Muscle of arm (tissue), 12 donors: ENCODE results near the gene TCERG1L. TPM values are rescaled to one million over a fixed set of nuclear protein-coding genes. Genes with fewer than 3 reads are reported as not detected.

Experiments used
- DNase-seq: peaks from one replicate; pipeline ENCODE4 v3.0.0-alpha.2; 2013
- polyA plus RNA-seq, 12 donors: library from polyadenylated mRNA; unstranded; fragments of 120-200 nt; gene quantifications; one replicate each; pipeline ENCODE4 v1.2.1, GENCODE V29; 2013; ENCODE audit not compliant: insufficient read length in 12 of 12

TCERG1L gene
- polyA plus RNA-seq, 12 donors, result 0.07 to 3.0 (median 0.19) TPM; not detected in 2

DNA sequence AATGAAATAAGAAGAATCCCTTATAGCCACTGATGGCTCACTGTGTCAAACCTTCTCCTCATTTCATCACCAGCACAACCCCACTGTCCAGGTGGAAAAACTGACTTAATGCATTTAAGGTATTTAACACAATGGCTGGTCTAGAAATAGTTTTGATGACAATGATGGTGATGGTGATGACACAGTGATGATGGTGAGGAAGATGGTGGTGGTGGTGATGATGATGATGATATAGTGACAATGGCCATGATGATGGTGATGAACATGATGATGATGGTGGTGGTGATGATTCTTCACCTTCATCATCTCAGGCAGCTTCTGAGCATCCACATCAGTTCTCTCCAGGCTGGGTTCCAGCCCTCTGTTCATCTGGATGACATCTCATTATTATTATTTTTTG is 186.6 kb downstream of the TCERG1L start:
- no peak for DNase-seq

DNA sequence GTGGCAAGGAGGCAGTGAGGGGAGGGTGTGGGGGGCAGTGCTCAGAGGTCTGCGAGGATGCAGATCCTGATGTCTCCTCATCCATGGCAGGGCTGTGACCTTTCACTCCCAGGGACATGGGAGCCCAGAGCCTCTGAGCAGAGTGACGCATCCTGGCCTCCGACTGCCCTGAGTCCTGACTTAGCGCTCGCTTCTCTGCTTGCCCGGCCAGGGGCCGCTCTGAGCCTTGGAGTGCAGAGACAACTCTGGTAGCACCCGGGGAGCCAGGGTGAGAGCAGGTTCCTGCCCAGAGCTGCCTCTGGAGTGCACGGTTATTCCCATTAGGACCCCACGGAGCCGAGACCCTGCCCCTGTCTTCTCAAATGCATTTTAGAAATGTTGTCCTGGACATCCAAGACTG is 188.0 kb downstream of the TCERG1L start:
- DNase-seq, result no peak

GRCh38 chr10:131121511-131122035 is 189.9 kb downstream of the TCERG1L start:
- DNase-seq, result no peak

GRCh38 chr10:131119626-131120355 is 191.7 kb downstream of the TCERG1L start:
- DNase-seq, result no peak

DNA sequence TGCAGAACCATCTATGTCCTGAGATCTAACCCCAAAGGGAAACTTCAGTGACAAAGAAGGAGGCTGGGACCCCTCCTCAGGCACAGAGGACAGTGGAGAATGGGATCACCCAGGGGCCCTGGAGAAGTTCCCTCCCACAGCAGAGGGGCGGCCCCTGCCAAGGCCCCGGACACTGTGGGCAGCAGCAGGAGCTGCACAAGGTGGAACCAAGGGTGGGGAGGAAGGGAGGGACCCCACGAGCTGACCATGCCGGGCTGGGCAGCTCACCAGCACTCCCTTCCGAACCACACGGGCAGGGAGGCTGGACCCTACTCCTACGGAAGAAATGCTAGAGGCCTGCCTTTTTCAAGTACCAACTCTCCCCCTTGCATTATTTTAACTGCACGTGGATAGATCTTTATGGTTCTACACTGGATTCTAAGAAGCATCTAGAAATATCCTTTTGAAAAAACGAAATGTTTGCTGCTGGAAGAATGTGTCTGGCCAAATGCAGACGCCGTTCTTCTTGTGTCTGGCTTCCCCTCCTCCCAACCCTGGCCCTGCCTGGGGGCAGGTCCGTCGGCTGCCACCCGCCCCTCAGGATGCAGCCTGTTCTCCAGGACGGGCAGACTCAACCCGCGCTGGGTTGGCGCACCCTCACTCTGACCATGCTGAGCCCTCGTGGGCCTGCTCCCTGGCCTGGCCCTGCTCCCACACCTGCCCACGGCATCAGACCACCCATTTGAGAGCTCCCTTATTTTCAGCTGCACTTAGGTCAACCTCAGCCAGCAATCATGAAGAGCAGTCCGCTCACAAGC is 193.9 kb downstream of the TCERG1L start:
- no peak for DNase-seq

DNA sequence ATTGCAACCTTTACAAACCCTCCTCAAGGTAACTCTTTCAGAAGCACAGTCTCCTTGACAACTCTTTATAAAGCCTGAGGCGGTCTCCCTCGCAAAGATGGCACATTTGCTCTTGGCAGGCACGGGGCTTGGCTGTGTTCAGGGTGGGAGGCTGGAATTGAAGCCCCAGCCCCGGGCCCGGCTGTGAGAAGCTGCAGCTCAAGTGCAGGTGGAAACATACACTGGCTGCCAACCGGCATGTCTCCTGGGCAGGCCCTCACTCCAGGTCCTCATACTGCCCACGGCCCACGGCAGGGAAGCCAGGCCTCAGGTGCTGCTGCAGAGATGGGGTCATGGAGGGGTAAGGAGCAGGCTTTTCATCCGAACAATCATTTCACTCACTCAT is 194.5 kb downstream of the TCERG1L start:
- no peak for DNase-seq

- DNase-seq, result no peak
Observed at GRCh38 chr10:131116216-131116990, 195.1 kb downstream of the TCERG1L start.

DNA sequence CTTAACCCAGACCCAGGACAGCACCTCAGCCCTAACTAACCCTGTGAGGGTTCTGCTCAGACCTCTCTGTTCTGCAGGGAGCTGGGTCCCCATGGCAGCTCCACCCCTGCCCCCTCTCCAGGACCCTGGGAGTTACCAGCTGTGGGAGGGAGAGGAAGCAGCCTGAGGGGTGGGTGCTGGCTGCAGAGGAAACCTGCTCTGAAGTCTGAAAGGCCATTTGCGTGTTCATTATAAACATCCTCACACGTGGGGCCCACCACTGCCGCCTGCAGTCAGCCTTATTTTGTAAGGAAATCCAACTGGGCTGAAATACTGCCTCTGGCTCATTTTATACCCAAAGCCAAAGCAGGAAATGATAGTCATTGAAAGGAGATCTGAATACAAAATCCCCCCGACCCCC is 195.7 kb downstream of the TCERG1L start:
- DNase-seq, result no peak

- DNase-seq, result no peak
Observed at GRCh38 chr10:131115321-131115720, 196.2 kb downstream of the TCERG1L start.

GRCh38 chr10:131114846-131115245 is 196.7 kb downstream of the TCERG1L start:
- DNase-seq, result no peak

DNA sequence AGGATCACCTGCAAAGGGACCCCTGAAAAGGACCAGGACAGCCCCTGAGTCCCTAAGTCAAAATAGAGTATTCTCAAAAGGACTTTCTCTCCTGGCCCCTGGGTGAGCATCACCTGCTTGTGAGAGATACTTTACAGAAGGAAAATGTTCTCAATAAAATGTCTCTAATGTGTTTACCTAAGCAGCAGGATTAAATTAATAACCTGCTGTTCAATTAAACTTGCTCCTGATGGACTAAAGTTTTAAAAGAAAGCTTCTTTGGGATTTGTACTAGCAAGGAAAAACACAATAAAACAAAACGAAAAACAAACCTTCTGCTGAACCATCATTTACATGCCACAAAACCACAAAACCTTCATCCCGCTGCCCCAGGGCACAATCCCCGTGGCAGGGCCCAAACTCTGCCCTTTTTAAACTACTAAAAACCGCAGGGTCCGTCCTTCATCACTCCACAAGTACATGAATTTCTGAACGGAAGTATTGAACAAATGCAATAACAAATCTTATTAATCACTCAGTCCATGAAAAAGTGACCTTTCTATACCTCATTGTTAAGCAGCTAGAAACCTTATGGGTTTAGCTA is 197.7 kb downstream of the TCERG1L start:
- no peak for DNase-seq

GRCh38 chr10:131113165-131113564 is 198.4 kb downstream of the TCERG1L start:
- DNase-seq, result no peak

- no peak for DNase-seq
Observed at GRCh38 chr10:131112691-131113090, 198.8 kb downstream of the TCERG1L start.

DNA sequence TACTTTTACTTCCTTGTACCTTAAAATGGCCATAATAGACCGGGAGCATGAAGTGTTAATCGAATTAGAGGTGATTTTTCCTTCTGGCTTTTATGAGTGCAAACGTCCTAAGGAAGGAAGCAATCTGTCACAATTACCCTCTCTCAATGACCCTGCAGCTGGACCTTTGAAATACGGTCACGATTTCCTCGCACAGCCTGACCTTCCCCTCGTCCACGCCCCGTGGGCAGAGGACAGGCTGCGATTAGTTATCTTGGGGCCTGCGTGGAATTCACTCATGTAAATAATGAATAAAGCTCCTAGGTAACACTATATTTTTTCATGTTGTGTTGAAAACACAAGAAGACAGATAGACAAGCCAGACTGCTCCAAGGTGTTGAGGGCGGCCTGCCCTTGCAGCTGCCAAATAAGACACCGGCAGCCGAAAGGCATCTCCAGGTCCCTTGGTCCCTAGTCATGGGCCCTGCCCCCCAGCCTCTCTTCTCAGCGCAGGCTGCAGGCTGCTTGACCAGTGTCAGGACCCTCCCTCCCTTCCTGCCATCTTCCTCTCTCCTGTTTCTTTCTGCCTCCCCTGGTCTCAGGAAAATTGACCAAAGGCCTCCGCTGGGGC is 199.9 kb downstream of the TCERG1L start:
- no peak for DNase-seq

GRCh38 chr10:131111007-131111406 is 200.5 kb downstream of the TCERG1L start:
- no peak for DNase-seq

DNA sequence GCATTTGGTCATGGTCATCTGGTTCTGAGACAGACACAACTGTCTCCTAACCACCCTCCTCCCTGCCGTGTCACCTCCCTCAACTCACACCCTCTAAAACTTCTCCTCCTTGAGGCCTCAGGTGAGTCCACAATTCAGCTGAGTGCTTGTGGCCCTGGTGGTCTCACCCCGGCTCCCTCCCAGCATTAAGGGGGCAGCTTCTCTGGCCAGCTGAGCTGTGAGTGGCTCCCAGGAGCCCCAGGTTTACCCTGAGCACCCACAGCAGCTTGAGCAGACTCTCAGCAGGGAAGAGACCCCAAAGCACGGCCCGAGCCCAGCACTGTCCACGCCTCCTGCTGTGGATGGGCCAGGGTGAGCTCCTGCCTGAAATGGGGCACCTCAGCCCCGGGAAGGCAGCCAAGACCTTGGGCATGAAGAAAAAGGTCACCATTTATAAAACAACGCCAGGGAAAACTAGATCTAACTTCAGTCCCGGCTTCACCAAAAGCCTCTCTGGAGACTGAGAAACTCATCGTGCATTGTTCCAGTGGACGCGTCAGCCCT is 201.2 kb downstream of the TCERG1L start:
- no peak for DNase-seq

DNA sequence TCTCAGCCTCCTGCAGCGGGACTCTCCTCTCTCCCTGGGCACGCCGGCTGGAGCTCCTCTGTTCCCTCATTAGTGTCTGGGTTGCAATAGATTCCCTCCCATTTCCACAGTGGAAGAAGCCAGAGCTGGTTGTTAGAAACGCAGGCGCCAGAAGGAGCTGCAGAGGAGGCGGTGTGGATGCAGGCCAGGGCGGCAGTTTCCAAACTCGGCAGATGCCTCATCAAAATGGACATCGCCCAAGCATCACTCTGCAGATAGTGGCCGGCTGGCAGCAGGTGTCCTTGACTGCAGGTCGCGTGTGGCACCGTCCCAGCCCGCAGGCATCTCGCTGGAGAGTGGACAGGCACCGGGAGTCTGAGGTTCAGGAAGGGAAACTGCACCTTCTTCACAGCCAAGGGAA is 201.8 kb downstream of the TCERG1L start:
- no peak for DNase-seq

GRCh38 chr10:131109291-131109690 is 202.2 kb downstream of the TCERG1L start:
- no peak for DNase-seq

- no peak for DNase-seq
Observed at GRCh38 chr10:131107970-131108369, 203.6 kb downstream of the TCERG1L start.

DNA sequence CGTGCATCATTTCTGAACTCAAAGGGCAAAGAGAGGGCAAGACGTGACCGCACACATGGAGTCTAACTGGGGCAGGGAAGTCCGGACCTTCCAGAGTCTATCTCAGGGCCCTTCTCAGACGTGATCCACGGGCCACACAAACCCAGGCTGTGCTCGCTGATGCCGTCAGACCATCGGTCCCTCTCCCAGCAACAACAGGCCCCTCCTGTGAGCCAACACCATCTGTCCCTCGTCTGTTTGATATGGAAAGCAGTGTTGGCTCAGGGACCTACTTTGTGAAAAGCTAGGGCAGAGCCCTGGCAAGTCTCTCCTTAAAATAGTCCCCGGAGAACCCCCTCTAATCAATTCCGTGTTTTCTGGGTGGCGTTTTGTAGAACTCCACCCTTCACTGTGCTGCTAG is 208.8 kb downstream of the TCERG1L start:
- DNase-seq, result no peak

GRCh38 chr10:131102147-131102546 is 209.4 kb downstream of the TCERG1L start:
- no peak for DNase-seq
